HG03135 (cell line): ENCODE data around the gene GLB1L2.

ENCODE experiments used
- ATAC-seq: cut with Tn5 transposase; IDR thresholded peaks from one replicate; pipeline ENCODE4 v1.9.1; 2021; ENCODE audit warnings: mild to moderate bottlenecking, moderate library complexity; ENCODE audit not compliant: unreplicated experiment

Gene GLB1L2

GRCh38 chr11:134383576-134384221, 51.9 kb downstream of the GLB1L2 start:
- no peak for ATAC-seq

- ATAC-seq: no peak
These were observed 52.6 kb downstream of the GLB1L2 start for GRCh38 chr11:134384406-134384805.

- ATAC-seq: no peak
These were observed 53.4 kb downstream of the GLB1L2 start for GRCh38 chr11:134385171-134385570.

- no peak for ATAC-seq
These were observed 54.2 kb downstream of the GLB1L2 start for GRCh38 chr11:134385774-134386565.

GRCh38 chr11:134386945-134387344, 55.2 kb downstream of the GLB1L2 start:
- ATAC-seq: no peak

- no peak for ATAC-seq
These were observed 55.7 kb downstream of the GLB1L2 start for GRCh38 chr11:134387501-134387900.

GRCh38 chr11:134388590-134388989, 56.8 kb downstream of the GLB1L2 start:
- ATAC-seq: no peak

GRCh38 chr11:134389464-134390180, 57.8 kb downstream of the GLB1L2 start:
- ATAC-seq: no peak

GRCh38 chr11:134390706-134391569, 59.1 kb downstream of the GLB1L2 start:
- ATAC-seq: no peak

- ATAC-seq: no peak
These were observed 59.9 kb downstream of the GLB1L2 start for GRCh38 chr11:134391656-134392055.

GRCh38 chr11:134392953-134393615, 61.3 kb downstream of the GLB1L2 start:
- ATAC-seq: no peak

- ATAC-seq: no peak
These were observed 61.9 kb downstream of the GLB1L2 start for GRCh38 chr11:134393638-134394037.

GRCh38 chr11:134394311-134394710, 62.5 kb downstream of the GLB1L2 start:
- ATAC-seq: no peak

- ATAC-seq: no peak
These were observed 63.2 kb downstream of the GLB1L2 start for GRCh38 chr11:134395002-134395401.

GRCh38 chr11:134397304-134398078, 65.7 kb downstream of the GLB1L2 start:
- ATAC-seq: no peak

GRCh38 chr11:134398079-134398444, 66.3 kb downstream of the GLB1L2 start:
- no peak for ATAC-seq

GRCh38 chr11:134398644-134399292, 67.0 kb downstream of the GLB1L2 start:
- no peak for ATAC-seq

GRCh38 chr11:134399293-134399654, 67.5 kb downstream of the GLB1L2 start:
- no peak for ATAC-seq

- ATAC-seq: no peak
These were observed 68.2 kb downstream of the GLB1L2 start for GRCh38 chr11:134399996-134400395.
